LHCN-M2 (cell line): ENCODE data around the gene ADGRG7. TPM values are rescaled to one million over a fixed set of nuclear protein-coding genes. Genes with fewer than 3 reads are reported as not detected.

ENCODE experiments used
- DNase-seq: peaks from one replicate; pipeline ENCODE4 v3.0.0-alpha.2; 2012; ENCODE audit warnings: low read depth
- total RNA-seq: library from RNA; depleted of rRNA; stranded (reverse); fragments of >200 nt; gene quantifications from 2 replicates; pipeline ENCODE4 v1.2.3, GENCODE V29; 2014

ADGRG7 gene
- total RNA-seq, 1 experiment from 2014 or later, result not detected

DNA sequence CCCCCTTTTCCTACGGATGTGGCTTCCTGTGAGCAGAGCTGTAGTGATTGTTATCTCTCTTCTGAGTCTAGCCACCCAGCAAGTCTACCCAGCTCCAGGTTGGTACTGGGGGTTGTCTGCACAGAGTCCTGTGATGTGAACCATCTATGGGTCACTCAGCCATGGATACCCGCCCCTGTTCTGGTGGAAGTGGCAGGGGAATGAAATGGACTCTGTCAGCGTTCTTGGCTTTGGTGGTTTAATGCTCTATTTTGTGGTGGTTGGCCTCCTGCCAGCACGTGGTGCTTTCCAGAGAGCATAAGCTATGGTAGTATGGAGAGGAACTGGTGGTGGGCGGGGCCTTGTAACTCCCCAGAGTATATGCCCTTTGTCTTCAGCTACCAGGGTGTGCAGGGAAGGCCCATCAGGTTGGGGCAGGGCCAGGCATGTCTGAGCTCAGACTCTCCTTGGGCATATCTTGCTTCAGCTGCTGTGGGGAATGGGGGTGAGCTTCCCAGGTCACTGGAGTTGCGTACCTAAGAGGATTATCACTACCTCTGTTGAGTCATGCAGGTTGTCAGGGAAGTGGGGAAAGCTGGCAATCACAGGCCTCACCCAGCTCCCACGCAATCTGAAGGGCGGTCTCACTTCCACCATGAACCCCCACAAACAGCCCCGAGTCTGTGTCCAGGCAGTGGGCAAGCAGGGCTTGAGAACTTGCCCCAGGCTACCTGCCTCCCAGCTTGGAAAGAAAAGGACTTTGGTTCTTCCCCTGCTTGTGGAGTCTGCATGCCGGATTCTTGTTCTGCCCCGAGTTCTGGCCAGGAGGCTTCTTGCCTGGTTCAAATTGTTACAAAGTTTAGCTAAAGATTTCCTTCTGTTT lies 9.0 kb upstream of the ADGRG7 start:
- DNase-seq, result no peak

DNA sequence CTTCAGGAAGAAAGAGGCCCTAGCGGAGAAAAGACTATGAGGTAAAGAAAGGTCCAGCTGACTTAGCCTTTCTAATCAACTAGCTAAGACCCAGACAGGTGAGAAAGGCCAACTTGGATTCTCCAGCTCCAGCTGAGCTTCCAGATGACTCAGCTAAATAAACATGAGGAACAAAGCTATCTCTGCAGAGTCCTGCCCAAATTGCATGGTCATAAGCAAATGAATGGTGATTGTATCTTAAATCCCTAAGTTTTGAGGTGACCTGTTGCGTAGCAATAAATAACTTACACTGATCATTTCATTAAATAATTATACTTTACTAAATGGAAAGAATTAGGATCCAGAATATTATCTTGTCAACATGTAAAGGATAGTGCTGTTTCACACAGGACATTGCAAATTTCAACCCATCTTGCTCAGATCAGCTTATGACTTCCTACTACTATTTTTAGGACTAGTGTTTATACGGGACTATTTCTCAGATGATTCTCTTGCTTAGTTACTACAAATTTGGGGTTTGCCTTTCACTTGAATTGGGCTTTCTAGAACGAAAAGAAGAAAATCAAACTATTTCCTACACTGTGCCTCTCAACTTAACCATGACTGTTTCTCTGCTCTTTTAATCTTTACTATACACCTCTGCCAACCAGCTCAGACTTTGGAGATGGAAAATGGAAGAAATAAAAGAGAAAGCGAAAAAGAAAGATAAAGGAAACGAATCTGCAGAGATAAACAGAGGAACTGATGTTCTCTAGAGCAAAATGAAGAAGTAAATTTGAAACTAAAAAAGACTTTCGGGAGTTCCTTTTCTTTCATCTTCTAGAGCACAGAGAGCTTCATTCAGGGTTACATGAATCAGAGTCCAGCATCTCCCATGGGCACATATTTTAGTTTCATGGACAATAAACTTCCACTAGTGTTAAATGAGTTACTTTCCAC lies 6.6 kb upstream of the ADGRG7 start:
- peak; percentile 32 for DNase-seq

DNA sequence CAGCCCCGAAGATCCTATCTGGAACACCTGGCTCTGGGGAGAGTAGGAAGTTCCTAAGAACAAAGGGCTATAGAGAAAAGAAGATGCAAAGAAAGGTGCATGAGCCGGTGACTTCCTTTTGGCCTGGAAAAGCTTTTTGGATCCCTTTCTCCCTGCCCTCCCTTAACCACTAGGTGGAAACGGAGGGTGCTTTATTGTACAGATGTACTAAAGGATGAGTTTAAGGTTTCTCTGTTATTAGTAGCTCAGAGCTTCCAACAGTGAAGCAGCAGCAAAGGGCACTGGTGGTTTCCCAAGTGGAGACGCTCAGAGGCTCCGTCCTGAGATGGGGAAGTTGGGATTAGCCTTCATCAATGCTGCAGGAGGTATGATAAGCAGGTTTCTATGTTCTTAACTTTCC lies 5.9 kb upstream of the ADGRG7 start:
- peak; percentile 47 for DNase-seq

DNA sequence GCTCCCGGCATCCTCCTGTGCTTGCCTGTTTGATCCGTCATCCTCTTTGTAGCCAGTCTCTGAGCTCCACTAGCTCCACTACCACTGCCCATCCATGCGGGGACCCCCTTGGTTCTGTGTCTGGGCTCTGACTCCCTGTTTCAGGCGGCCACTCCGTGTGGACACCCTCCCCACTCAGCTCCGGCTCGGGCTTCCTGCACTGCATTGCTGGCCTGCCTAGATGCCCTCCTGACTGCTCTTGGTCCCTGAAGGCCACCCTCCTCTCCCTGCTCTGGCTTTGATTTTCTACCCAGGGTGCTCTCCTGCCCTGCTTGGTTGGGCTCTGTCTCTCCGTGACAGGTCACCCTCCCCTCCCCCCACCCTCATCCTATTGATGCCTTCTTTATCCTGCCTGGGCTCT lies 4.0 kb upstream of the ADGRG7 start:
- DNase-seq, result no peak

DNA sequence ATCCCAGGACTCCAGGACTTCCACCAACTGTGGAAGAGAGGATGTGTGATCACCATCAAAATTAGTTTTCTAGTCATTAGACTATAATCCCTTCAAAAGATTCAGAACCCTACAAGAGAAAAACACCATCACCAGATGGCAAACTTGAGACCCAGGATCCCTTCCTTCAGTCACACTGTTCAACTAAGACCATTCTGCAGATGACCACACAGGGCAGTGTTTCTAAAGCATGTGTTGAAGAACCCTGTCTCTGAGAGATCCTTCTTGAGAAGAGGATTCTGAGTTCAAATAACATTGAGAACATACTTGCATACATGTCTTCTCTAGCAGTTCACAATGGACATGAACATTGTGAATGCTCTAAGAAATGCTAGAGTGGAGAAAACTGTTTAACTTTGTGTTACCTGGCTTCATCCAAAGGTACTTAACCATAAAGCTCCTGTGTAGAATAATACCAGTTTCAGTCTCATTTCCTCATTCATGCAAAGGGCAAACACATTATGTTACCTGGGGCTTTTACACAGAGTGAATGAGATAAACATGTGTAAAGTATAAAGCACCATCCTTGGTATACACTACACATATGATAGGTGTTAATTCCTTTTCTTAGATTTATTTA lies 2.4 kb upstream of the ADGRG7 start:
- DNase-seq, result no peak

DNA sequence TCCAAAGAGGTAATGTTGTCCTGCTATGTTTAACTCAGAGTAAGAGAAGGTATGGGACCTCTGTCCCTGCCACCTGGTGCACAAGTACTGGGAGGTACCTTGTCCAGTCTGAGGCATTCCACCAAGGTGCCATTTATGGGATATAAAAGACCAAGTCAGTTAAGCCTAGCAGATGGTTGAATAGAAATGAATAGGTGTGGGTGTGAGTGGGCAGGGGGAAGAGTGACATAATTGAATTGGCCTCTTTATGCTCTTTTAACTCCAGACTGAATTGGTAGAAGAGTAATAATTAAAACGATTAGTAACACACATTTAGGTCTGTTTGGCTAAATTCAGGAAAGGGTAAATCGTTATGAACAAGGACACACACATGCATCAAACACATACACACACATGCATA lies 562 bp downstream of the ADGRG7 start:
- DNase-seq, result no peak

DNA sequence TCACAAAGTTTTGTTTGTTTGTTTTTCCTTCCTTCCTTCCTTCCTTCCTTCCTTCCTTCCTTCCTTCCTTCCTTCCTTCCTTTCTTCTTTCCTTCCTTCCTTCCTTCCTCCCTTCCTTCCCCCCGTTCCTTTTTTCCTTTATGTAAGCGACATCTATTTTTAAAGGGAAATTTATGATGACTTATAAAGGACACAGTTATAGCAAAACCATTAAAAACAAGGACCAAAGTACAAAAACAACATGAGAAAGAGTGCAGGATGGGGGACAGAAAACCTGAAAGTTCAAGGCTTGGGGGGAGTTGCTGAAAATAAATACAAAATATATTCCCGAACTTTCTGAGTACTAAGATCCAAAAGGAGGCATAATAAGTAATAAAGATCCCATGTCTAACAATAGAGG lies 1.8 kb downstream of the ADGRG7 start:
- DNase-seq, result no peak

DNA sequence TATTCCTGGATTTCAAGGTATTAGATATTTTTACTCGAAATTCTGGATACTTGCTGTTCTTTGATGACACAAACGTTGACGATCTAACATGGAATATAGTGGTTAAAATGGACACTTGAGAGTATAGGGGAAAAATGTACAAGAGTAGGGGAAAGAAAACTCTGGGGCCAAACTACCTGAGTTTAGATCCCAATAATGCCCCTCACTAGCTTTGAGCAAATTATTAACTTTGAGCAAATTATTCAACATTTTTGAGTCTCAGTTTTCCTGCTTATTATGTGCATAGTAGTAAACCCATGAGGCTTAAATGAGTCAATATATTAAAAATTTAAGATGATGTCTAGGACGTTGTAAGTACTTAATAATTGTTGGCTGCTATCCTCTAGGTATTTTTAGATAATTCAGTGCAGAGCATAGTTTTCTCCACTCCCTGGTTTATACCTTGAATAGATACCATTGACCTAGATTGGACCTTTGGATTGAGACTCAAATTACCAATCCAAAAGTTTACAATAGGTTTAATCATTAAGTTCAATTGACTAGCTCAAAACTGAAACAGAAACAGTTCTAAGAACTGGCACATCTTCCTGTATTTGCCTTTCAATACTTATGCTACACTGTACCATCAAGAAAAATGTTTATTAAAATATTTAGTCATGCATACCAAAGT lies 4.5 kb downstream of the ADGRG7 start:
- DNase-seq, result no peak

DNA sequence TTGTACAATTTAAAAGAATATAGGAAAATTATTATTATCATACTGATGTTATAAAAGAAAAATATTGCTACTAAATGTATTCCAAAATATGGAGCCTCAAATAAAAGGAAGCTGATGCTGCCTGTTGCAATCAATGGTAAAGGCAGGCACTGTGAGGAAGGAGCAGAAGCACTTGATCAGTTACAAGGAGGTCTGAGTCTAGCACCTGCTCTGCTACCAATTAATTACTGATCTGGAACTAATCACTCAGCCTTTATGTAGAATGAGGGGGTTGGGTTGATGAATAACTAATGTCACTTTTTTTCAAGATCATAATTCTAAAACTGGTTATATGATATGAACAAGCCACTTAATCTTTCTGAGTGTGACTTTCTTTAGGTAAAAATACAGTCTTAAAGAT lies 5.5 kb downstream of the ADGRG7 start:
- DNase-seq, result no peak

DNA sequence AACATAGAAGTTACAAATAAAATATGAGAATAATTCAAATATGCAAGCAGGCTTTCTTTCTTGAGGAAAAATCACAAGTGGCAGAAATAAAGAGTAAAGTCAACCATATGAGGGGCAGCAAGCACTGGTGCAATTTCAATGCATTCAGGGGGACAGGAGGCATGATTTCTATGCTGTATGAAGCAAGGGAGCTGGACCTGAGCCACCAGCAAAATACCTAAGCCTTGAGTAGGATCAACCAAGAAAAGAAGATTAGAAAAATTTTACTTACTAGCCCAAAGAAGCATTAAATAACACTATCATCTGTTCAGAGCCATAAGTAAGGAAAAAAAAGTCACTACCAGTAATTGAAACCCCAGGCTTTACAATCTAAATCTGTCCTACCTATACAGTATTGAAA lies 6.3 kb downstream of the ADGRG7 start:
- no peak for DNase-seq

DNA sequence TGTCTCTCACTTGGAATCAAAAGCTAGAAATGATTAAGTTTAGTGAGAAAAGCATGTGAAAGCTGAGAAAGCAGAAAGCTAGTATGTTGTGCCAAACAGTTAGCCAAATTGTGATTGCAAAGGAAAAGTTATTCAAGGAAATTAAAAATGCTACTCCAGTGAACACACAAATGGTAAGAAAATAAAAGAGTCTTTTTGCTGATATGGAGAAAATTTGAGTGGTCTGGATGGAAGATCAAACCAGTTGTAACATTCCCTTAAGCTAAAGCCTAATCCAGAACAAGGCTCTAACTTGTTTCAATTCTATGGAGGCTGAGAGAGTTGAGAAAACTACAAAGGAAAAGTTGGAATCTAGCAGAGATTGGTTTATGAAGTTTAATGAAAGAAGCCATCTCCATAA lies 11.8 kb downstream of the ADGRG7 start:
- no peak for DNase-seq

DNA sequence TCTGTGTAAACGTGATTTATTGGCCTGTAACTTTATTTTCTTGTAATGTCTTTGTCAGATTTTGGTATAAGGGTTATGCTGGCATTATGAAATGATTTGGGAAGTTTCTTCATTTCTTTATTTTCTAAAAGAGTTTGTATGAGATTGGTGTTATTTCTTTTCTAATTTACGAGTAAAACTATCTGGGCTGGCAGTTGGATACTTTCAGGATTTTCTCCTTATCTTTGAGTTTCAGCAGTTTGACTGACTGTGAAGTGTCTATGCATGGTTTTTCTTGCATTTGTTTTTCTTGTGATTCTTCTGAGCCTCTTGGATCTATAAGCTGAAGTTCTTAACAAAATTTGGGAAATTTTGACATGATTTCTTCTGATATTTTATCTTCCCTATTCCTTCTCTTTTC lies 18.1 kb downstream of the ADGRG7 start:
- no peak for DNase-seq

DNA sequence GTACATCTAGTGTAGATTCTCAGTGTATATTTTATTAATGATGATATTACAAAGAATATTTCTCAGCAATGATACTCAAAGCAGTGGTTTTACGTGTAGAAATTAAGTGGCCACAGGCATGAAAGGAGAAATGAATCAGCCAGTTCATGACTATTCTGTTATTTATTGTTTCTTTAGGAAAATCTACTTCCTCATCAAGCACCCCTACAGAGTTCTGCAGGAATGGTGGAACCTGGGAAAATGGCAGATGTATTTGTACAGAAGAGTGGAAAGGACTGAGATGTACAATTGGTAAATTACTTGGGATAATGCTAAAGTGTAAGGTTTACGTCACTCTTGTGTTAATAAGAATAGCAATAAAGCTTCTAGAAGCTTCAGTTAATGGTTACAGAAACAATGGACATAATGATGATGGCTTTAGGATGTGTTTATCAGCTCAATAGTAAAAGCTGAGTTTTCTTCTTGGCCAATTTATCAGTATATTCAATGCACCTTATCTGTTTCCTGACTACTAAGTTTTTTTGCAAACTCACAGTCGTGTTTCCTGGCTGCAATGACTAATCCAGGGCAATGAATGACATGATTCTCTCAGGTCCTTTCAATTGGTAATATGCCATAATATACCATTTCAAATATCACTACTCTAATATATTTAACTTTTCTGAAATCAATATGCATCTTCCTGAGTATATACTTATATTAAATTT lies 20.2 kb downstream of the ADGRG7 start:
- no peak for DNase-seq

DNA sequence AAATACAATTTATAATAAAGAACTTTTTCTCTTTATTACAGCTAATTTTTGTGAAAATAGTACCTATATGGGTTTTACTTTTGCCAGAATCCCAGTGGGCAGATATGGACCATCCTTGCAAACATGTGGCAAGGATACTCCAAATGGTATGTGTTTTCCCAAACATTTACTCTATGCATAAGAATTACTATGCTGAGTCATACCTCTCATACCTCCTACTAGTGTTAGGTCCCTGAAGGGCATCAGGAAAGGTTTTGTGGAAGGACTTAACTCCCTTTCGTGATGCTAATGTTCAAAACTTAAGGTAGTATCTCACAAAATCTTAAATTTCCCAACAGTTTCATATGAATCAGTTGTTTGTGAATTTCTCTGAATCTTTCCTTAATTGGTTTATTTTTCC lies 21.3 kb downstream of the ADGRG7 start:
- DNase-seq, result no peak

DNA sequence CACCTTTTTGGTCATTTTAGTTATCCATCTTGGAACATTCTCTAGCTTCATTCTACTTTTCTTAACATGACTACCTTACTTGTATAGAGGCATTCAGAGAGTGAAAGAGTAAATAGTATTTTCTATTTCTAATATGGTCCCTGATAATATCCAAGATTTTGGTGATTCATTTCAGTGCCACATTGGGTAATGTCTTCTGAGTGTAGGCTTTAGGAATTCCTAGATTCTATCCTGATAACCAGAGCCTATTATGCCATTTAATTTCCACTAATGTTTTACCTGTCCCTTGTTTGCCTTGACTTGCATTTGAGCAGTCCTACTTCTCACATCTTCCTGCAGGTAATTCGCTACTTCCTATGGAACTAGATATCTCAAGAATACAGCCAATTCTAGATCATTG lies 21.8 kb downstream of the ADGRG7 start:
- no peak for DNase-seq

DNA sequence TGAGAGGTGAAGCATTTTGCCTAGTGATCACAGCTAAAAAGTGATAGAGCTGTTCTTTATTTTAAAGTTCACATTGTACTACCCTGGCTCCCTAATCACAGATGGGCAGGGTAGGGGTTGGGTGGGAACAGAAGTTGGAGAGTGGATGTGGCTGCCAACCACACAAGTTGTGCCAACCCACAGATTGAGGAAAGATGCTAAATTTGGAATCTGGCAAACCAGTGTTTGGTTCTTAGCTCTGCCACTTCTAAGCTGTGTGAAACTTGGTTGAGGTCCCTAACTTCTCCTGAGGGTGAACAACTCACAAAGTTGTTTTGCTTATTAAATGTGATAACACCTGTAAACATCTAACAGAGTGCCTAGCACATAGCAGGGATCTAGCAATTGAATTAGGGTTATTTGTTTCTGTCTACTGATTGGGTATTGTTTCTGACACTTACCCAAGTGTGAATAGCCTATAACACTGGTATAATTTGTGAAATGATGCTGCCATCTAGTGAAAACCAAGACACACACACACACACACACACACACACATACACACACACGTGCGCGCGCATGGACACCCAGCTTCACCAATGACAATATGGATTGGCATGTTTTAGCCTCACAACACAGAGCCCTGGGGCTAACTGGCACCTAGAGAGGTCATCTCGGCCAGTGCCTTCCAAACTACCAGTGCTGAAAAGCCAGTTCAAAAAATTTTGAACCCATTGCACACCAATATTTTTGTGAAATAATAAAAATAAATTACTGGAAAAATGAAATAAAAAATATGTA lies 25.3 kb downstream of the ADGRG7 start:
- peak; percentile 54 for DNase-seq

DNA sequence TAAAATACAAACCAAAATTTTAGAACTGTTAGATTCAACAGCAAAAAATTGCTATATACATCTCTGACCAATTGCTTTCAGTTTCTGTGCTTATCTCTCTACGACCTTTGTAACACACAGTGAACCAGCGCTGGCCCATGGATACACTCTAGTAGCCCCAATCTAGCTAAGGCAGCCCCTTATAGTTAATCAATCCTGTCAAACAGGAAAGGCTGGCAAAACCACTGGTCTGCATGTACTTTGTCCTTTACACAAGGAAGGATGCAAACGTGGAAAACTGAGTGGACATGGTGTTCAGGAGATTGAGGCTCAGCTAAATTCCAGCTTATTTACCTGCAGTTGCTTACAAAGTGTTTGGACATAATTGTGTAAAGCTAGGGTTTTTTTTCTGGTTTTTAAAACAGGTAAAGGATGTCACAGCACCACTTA lies 25.9 kb downstream of the ADGRG7 start:
- DNase-seq, result no peak

DNA sequence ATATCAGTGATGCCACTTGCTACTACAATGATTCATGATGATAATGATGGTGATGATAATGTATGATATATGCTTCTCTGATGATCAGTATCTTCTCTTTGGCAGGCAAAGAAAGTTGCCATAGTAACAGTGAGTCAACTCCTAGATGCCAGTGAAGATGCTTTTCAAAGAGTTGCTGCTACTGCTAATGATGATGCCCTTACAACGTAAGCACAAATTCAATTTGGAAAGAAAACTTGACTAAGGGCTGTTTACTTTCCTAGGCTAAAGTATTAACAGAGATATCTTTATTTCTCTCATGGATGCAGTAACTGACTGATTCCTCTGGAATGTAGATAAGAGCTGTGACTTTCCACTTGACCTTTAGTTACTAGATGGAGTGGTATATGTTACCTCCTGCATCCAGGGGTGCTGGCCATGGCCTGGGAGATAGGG lies 27.8 kb downstream of the ADGRG7 start:
- peak; percentile 15 for DNase-seq

DNA sequence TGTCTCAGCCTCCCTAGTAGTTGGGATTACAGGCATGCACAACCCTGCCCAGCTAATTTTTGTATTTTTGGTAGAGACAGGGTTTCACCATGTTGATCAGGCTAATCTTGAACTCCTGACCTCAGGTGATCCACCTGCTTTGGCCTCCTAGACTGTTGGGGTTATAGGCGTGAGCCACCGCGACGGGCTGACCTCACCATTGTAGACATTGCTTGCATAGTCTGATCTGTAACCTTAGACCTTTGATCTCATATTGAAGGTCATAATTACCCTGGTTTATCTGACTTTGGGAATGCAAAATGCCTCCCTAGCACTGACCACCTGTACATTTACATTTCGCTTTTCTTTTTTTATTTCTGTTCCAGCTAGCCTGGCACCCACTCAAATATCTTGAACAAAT lies 31.2 kb downstream of the ADGRG7 start:
- DNase-seq, result no peak

DNA sequence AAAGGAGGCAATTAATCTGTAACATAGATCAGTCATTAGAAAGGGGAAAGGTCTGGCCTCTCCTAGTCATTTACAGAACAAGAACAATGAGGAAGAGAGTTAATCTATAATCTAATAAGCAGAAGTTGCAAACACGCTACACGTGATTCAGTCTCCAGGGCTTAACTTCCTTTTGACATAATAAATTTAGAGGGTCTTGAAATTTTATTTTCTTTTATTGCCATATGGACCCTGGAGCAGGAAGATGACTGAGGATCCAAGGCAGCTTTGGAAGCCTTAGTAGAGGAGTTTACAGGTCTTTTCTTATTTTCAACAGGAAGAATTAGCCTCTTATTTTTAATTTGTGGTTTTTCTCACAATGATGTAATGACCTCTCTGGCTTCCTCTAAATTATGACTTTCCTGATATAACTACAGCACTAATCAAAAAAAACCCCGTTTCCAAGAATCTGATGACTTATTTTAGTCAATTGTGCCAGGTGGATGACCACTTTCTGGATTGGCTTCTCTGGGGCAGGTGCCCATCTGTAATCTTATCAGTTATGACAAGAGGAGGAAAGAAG lies 32.2 kb downstream of the ADGRG7 start:
- no peak for DNase-seq
